ENCODE data around the gene PPIP5K2.

The PPIP5K2 gene

DNA sequence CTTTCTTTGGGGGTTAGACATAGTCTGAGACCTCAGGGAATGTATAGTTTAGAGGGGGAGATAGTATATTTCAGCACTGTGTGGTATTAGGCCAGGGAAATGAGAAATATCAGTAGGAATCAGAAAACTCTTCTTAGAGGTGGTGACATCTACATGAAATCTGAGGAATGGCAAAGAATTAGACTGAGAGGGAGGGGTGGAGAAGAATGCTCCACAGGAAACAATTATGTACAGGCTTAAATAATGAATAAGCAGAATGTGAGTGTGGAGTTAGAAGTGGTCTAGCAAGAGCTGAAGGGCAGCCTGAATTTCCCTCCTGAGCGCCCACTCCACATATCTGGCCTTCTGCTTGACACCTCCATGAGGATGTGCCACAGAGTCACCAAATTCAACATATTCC is 134.8 kb downstream of the PPIP5K2 start:
- no peak for DNase-seq

- no peak for DNase-seq
Measured at GRCh38 chr5:103255691-103256090, 135.6 kb downstream of the PPIP5K2 start.

DNA sequence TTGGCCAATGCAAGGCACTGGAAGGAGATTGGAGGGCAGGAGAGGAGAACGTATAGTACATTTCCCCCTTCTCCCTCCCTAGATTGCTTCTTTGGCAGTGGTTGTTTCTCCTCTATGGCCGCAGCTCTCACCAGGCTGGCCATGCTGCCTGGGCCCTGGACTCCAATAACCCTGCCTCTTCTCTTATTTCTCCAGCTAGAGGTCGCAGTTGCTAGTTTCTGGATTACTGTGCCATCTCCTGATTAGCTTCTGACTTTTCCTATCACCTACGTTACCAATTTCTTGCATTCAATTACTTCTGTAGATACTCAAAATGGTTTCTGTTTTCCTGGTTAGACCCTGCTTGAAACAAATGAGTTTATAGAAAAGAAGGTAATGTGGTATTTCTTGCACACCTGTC is 136.1 kb downstream of the PPIP5K2 start:
- DNase-seq: no peak

DNA sequence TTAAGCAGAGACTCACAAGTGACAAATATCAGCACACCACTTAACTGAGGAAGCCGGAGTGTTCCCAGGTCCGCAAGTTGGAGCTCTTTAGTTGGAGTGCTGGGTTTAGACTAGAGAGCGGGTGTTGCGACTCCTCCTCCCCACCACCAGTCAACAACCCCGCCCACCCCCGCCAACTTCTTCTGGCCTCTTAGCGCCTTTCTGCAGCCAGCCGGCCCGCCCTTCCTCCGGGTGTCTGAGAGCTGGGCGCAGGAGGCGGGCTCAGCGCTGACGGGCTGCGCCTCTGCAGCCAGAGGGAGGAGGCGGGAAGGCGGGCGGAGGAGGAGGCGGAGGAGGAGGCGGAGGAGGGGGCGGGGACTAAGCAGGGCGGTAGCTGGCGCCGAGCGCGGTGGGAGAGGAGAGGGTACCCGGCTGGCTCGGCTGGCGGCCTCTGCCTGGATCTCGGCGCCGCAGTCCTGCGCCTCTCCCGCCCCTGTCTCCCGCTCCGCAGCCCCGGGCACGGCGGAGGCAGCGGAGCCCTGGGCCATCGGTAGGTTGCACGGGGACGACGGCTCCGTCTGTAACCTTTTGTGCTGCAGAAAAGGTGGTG is 138.4 kb downstream of the PPIP5K2 start, which contains the start of gene MACIR:
TSS of gene MACIR (plus strand) at position 396 of the 589 bp plus-strand sequence. CDS start 17,157 bp downstream, outside the sequence.
- DNase-seq: peak; percentile 83

DNA sequence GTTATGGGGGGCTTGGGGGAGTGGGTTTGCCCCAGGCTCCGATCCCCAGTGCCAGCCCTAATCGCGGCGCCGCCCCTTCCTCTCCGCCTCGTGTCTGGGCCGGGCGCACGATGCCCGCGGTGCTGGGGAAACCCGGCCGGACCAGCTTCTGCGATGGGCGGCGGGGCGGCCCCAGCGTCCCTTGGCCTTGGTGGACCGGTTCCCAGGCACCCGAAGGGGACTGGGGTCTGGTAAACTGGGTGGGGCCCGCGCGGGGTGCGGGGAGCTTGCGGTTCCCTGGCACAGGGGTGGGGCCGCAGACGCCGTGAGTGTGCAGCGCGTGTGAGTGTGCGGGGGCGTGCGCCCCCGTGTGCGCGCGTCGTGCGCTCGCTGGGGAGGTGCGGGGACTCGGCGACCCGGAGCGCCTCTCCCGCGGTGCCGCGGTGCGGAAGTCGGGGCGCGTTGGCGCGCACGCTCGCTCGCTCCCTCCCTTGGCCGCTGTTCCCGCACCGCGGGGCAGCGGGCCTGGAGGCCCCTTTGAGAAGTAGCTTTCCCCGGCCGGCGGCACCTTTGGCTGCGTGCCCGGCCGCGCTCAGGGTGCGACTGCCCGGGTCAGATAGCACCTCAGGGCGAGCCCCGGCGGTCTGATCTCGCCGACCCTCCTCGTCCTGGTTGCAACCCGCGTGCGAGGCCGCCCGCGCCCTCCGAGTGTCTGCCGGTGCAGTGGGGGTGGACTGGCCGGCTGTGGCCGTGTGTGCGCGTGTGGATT is 139.0 kb downstream of the PPIP5K2 start:
- DNase-seq: no peak

DNA sequence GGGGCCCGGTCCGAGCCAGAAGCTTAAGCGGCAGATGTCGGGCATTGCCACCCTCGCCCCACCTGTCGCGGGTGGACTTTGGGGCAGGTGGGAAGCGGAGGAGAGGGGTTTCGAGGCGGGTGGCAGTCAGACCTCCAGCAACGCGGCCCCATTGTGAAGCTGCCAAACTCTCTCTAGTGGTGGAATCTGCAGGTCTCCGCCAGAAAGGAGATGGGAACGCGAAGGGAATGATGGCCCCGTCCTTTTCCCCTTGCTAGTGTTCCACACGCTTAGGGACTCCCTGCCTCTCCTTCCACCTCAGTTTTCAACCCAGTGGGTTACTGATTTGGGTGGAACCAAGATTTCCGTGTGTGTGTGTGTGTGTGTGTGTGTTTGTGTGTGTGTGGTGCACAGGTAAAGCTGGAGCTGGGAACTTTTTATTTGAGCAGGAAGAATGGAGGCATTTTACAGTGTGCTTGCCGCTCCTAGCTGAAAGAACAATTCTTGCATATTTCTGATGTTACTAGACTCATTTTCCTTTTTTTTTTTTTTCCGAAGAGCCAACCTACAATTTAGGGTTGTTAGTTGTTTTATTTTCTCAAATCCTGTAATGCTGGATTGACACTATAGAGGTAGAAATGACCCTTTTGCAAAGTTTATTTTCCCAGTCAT is 139.7 kb downstream of the PPIP5K2 start:
- DNase-seq: peak; percentile 50

GRCh38 chr5:103260951-103261350 is 140.8 kb downstream of the PPIP5K2 start:
- no peak for DNase-seq
